ENCODE results near the gene CERK. TPM values are rescaled to one million over a fixed set of nuclear protein-coding genes. Genes with fewer than 3 reads are reported as not detected.

CERK gene
- total RNA-seq, 1 experiment from 2014 or later: 87.7 TPM

- no peak for DNase-seq
- H3K27ac ChIP-seq: no peak overlapping the region
- H3K36me3 ChIP-seq: no peaks in the 10 kb centered on the region
- H3K4me3 ChIP-seq: no peak overlapping the region
- no peaks in the 10 kb centered on the region for H3K27me3 ChIP-seq
- H3K4me1 ChIP-seq: peaks cover 13% of the 10 kb centered on the region
- H3K9me3 ChIP-seq (replicated peaks): no peaks in the 10 kb centered on the region
Observed at GRCh38 chr22:46657996-46658947, 79.8 kb downstream of the CERK start.

GRCh38 chr22:46657655-46657953 is 80.4 kb downstream of the CERK start:
- no peaks in the 10 kb centered on the region for H3K27me3 ChIP-seq
- H3K4me1 ChIP-seq: peaks cover 18% of the 10 kb centered on the region
- no peak overlapping the region for H3K27ac ChIP-seq
- no peak for DNase-seq
- H3K9me3 ChIP-seq (replicated peaks): no peaks in the 10 kb centered on the region
- H3K36me3 ChIP-seq: no peaks in the 10 kb centered on the region
- no peak overlapping the region for H3K4me3 ChIP-seq

DNA sequence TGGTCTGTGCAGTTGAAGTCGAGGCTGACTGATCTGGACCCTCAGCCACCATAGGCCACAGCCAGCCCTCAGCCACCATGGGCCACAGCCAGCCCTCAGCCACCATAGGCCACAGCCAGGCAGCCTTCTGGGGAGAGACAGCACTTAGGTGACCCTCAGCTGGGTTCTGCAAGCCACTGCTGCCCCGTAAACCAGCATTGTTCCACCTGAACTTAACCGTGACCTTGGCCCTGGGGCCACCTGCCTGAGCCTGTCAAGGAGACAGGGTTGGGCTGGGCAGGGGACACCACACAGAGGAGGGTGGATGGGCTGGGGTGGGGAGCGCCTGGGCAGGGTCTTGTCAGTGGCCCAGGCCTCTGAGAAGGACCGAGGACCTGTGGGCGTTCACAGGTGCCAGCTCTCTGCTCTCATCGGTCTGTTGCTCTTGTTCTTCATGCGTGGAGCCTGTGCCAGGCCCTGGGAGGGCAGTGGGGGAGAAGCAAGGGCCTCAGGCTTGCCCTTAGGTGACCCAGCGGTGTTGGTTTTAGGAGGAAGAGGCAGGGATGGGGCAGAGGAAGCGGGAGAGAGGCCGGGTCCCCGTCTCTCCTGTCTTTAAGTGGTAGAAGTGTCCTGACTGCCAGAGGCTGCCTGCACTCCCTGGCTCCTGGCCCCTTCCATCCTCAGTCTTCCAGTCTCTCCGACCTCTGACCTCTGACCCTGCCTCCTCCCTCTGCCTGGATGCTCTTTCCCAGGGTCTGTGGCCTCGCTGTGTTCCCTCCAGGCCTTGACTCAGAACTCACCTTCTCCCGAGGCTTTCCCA is 81.0 kb downstream of the CERK start:
- Histone ChIP-seq H3K27ac (no peak overlapping the region), H3K27me3 (no peaks in the 10 kb centered on the region)
- DNase-seq: no peak

GRCh38 chr22:46655861-46656608 is 82.0 kb downstream of the CERK start:
- Histone ChIP-seq H3K27ac (no peak overlapping the region), H3K4me3 (no peak overlapping the region), H3K9me3 (replicated peaks) (no peaks in the 10 kb centered on the region), H3K36me3 (no peaks in the 10 kb centered on the region), H3K4me1 (peaks cover 15% of the 10 kb centered on the region), H3K27me3 (no peaks in the 10 kb centered on the region)
- DNase-seq: no peak

More for the DNA sequence above, 81.0 kb downstream of the CERK start:
- H3K36me3 ChIP-seq: no peaks in the 10 kb centered on the region
- no peak overlapping the region for H3K4me3 ChIP-seq
- H3K4me1 ChIP-seq: peaks cover 18% of the 10 kb centered on the region
- H3K9me3 ChIP-seq (replicated peaks): no peaks in the 10 kb centered on the region

GRCh38 chr22:46654927-46655595 is 83.0 kb downstream of the CERK start:
- Histone ChIP-seq H3K4me1 (peaks cover 9% of the 10 kb centered on the region; the same call in 1 of the 2 replicates), H3K27me3 (no peaks in the 10 kb centered on the region), H3K9me3 (replicated peaks) (no peaks in the 10 kb centered on the region), H3K4me3 (no peak overlapping the region), H3K36me3 (no peaks in the 10 kb centered on the region), H3K27ac (no peak overlapping the region)
- DNase-seq: no peak

DNA sequence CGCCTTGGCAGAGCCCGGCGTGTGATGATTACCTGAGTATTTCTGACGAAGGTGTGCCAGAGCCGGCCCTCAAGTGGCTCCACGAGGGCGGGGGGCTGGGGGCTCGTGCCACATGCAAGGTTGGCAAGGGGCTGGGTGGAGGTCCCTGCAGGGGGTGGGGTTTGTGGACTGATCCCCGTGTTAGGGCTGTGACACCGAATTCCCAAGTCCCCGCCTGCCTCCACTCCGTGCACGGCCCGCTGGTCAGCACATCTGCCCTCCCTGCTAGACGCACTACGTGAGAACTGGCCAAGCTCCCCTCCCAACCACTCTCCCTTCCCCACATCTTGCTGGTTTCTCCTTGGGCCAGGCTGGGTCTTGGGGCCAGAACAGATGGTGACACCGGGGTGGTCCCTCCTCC is 83.6 kb downstream of the CERK start:
- H3K27ac ChIP-seq: no peak overlapping the region
- no peaks in the 10 kb centered on the region for H3K27me3 ChIP-seq
- H3K36me3 ChIP-seq: no peaks in the 10 kb centered on the region
- no peak overlapping the region for H3K4me3 ChIP-seq
- H3K4me1 ChIP-seq: peaks cover 14% of the 10 kb centered on the region
- DNase-seq: no peak
- no peaks in the 10 kb centered on the region for H3K9me3 ChIP-seq (replicated peaks)

- Histone ChIP-seq H3K27ac (peak overlapping the region; percentile 22; the same call in 1 of the 2 replicates), H3K9me3 (replicated peaks) (no peaks in the 10 kb centered on the region), H3K4me1 (peaks cover 20% of the 10 kb centered on the region), H3K4me3 (no peak overlapping the region), H3K36me3 (no peaks in the 10 kb centered on the region), H3K27me3 (no peaks in the 10 kb centered on the region)
- no peak for DNase-seq
Observed at GRCh38 chr22:46653596-46653995, 84.5 kb downstream of the CERK start.

- no peaks in the 10 kb centered on the region for H3K36me3 ChIP-seq
- H3K4me3 ChIP-seq: peak overlapping the region; percentile 28
- no peaks in the 10 kb centered on the region for H3K27me3 ChIP-seq
- DNase-seq: peak; percentile 35 to 62
- H3K9me3 ChIP-seq (replicated peaks): no peaks in the 10 kb centered on the region
- H3K4me1 ChIP-seq: peaks cover 20% of the 10 kb centered on the region
- H3K27ac ChIP-seq: peak overlapping the region; percentile 22; the same call in 1 of the 2 replicates
Observed at GRCh38 chr22:46652847-46653331, 85.2 kb downstream of the CERK start.

GRCh38 chr22:46652081-46652846 is 85.8 kb downstream of the CERK start:
- peaks cover 20% of the 10 kb centered on the region for H3K4me1 ChIP-seq

DNA sequence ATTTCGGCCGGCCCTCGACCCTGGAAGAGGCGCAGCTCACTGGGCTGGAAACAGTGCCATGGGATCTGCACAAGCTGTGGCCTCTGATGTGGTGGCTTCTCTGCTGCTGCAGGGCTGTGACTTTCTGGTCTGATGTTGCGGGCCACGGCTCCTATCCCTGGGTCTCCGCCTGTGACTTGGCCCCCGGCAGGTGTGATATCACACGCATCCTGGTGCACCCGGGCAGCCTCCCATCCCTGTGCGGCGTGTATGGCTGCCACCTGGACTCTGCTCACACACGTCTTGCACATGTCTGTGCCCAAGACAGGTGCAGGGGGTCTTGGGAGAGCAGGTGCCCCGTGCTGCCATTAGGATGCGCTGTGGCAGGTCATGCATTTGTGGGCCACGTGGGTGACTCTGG is 86.7 kb downstream of the CERK start:
- Histone ChIP-seq H3K4me3 (no peak overlapping the region), H3K9me3 (replicated peaks) (no peaks in the 10 kb centered on the region), H3K4me1 (peaks cover 20% of the 10 kb centered on the region), H3K27ac (no peak overlapping the region), H3K36me3 (no peaks in the 10 kb centered on the region), H3K27me3 (no peaks in the 10 kb centered on the region)
- no peak for DNase-seq

More at GRCh38 chr22:46652081-46652846, 85.8 kb downstream of the CERK start:
- no peaks in the 10 kb centered on the region for H3K36me3 ChIP-seq
- no peak for DNase-seq
- H3K9me3 ChIP-seq (replicated peaks): no peaks in the 10 kb centered on the region
- H3K27ac ChIP-seq: no peak overlapping the region; the same call in 1 of the 2 replicates
- no peaks in the 10 kb centered on the region for H3K27me3 ChIP-seq
- H3K4me3 ChIP-seq: no peak overlapping the region; the same call in 1 of the 2 replicates

DNA sequence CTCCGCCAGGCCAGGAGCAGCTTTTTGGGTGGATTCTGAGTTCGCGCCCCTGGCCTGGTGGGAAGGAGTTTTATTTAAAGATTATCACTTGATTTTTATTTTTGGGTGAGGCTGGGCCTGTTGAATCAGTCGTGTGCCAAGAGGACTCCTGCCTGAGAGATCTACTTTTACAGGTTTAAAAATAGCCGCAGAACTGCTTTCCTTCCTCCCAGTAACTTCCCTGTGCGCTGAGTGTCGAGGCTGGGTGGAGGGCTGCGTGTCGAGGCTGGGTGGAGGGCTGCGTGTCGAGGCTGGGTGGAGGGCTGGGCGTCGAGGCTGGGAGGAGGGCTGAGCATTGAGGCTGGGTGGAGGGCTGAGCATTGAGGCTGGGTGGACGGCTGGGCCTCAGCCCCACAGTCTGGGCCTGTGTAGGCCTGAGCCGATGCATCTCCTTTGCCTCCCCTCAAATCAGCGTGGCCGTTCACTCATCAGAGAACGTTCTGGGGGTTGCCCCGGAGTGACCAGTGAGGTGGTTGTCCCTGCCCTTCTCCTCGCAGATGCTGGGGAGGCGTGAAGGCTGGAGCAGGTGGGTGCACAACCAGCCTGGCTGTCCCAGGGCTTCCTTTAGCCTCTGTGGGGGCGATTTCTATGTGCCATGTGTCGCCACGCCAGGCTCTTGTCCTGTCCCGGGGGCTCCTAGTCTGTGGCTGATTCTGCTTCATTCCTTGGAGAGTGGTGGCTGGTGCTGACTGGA is 87.8 kb downstream of the CERK start:
- no peak for DNase-seq
- Histone ChIP-seq H3K4me3 (no peak overlapping the region), H3K4me1 (peaks cover 20% of the 10 kb centered on the region), H3K27me3 (no peaks in the 10 kb centered on the region), H3K27ac (no peak overlapping the region), H3K9me3 (replicated peaks) (no peaks in the 10 kb centered on the region), H3K36me3 (no peaks in the 10 kb centered on the region)

- no peak overlapping the region for H3K4me3 ChIP-seq
- no peaks in the 10 kb centered on the region for H3K27me3 ChIP-seq
- H3K4me1 ChIP-seq: peaks cover 20% of the 10 kb centered on the region
- no peaks in the 10 kb centered on the region for H3K9me3 ChIP-seq (replicated peaks)
- H3K27ac ChIP-seq: no peak overlapping the region
- no peaks in the 10 kb centered on the region for H3K36me3 ChIP-seq
- DNase-seq: peak; percentile 49 to 63
Observed at GRCh38 chr22:46649141-46650077, 88.6 kb downstream of the CERK start.
